Glutamatergic neuron (in vitro differentiated cells): ENCODE data around the gene CKAP2L. TPM values are rescaled to one million over a fixed set of nuclear protein-coding genes. Genes with fewer than 3 reads are reported as not detected.

Experiments
- DNase-seq: peaks from one replicate; pipeline ENCODE4 v3.0.0; 2022
- H3K27ac Mint-ChIP-seq: one replicate; pipeline ENCODE4 v1.8.0; 2020; ENCODE audit warnings: mild to moderate bottlenecking, mixed read lengths, inconsistent platforms; ENCODE audit not compliant: unreplicated experiment
- H3K27me3 Mint-ChIP-seq: one replicate; pipeline ENCODE4 v1.8.0; 2020; ENCODE audit warnings: mild to moderate bottlenecking, moderate library complexity, mixed read lengths, inconsistent platforms; ENCODE audit not compliant: unreplicated experiment
- H3K36me3 Mint-ChIP-seq: one replicate; pipeline ENCODE4 v1.8.0; 2020; ENCODE audit warnings: mild to moderate bottlenecking, mixed read lengths, inconsistent platforms; ENCODE audit not compliant: unreplicated experiment
- H3K4me1 Mint-ChIP-seq: one replicate; pipeline ENCODE4 v1.8.0; 2020; ENCODE audit warnings: mild to moderate bottlenecking, low read depth, mixed read lengths, inconsistent platforms; ENCODE audit not compliant: unreplicated experiment
- H3K4me3 Mint-ChIP-seq: one replicate; pipeline ENCODE4 v1.8.0; 2020; ENCODE audit warnings: mild to moderate bottlenecking, mixed read lengths, inconsistent platforms; ENCODE audit not compliant: unreplicated experiment
- H3K9me3 Mint-ChIP-seq: one replicate; pipeline ENCODE4 v1.8.0; 2020; ENCODE audit warnings: mild to moderate bottlenecking, moderate library complexity, mixed read lengths, inconsistent platforms; ENCODE audit not compliant: unreplicated experiment
- total RNA-seq: library from RNA; stranded (reverse); fragmentation: NEBNext Ultra II Directional; extraction: Animal tissue kit (Norgen Biotek cat#: 25700); gene quantifications from one replicate; pipeline ENCODE4 v1.2.1, GENCODE V29; 2021; ENCODE audit not compliant: unreplicated experiment
- TF ChIP-seq, protein P1 (sequence below): fragments of 200-600 bp; sonication (generic); IDR thresholded peaks from one replicate; pipeline ENCODE4 v1.5.0; 2021; ENCODE audit not compliant: partially characterized antibody, unreplicated experiment

Gene CKAP2L
- total RNA-seq, 1 donor from 2014 or later = 3.3 TPM

DNA sequence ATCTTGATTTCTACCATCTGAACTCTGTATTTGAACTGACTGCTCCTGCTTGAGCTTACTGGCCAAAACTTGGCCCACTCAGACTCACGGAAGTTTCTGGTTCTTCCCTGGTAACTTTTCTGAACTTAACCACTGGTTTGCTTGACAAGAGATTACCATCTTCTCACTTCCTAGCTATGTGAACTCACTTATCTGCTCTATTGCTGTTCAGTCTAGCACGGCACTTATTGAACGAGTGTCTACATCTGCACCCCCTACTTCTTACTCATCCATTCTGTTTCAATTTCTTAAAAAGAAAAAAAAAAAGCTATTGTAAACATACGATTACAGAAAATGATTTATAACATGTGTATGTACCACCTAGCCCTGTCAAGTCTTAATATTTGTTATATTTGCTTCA lies 9.0 kb downstream of the CKAP2L start:
- no peaks in the 10 kb centered on the region for H3K36me3 Mint-ChIP-seq
- H3K4me1 Mint-ChIP-seq = no peaks in the 10 kb centered on the region
- H3K27me3 Mint-ChIP-seq = no peaks in the 10 kb centered on the region
- TF ChIP-seq, protein P1, sequence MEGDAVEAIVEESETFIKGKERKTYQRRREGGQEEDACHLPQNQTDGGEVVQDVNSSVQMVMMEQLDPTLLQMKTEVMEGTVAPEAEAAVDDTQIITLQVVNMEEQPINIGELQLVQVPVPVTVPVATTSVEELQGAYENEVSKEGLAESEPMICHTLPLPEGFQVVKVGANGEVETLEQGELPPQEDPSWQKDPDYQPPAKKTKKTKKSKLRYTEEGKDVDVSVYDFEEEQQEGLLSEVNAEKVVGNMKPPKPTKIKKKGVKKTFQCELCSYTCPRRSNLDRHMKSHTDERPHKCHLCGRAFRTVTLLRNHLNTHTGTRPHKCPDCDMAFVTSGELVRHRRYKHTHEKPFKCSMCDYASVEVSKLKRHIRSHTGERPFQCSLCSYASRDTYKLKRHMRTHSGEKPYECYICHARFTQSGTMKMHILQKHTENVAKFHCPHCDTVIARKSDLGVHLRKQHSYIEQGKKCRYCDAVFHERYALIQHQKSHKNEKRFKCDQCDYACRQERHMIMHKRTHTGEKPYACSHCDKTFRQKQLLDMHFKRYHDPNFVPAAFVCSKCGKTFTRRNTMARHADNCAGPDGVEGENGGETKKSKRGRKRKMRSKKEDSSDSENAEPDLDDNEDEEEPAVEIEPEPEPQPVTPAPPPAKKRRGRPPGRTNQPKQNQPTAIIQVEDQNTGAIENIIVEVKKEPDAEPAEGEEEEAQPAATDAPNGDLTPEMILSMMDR = no peak
- no peak for DNase-seq
- H3K27ac Mint-ChIP-seq = no peak overlapping the region
- no peaks in the 10 kb centered on the region for H3K9me3 Mint-ChIP-seq
- no peak overlapping the region for H3K4me3 Mint-ChIP-seq

- Mint-ChIP-seq H3K36me3 (no peaks in the 10 kb centered on the region), H3K4me1 (peaks cover 3% of the 10 kb centered on the region), H3K27ac (no peak overlapping the region), H3K9me3 (no peaks in the 10 kb centered on the region), H3K4me3 (no peak overlapping the region), H3K27me3 (no peaks in the 10 kb centered on the region)
- TF ChIP-seq, protein P1 = no peak
- DNase-seq = no peak
Observed at GRCh38 chr2:112754564-112754963, 9.8 kb downstream of the CKAP2L start.

DNA sequence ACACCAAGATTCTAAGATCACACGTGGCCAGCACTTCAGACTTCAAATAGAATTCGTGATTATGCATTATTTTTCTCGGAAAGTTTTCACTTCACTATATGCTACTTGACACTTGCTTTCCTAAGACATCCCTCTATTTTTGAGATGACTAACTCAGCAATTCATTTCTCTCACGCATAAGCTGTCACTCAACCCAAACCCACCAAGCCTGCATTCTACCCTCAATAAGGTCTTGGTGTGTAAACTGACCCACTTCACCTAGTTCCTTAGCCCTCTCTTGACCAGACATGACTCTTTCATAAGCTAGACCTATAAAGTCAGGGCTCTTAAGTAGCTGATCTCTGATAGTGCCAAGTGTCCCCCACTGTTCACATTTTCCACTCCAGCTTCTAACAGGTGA lies 11.7 kb downstream of the CKAP2L start:
- TF ChIP-seq, protein P1 = no peak
- Mint-ChIP-seq H3K36me3 (no peaks in the 10 kb centered on the region), H3K4me3 (no peak overlapping the region), H3K27me3 (no peaks in the 10 kb centered on the region), H3K9me3 (no peaks in the 10 kb centered on the region), H3K27ac (no peak overlapping the region), H3K4me1 (peaks cover 3% of the 10 kb centered on the region)
- DNase-seq = no peak

DNA sequence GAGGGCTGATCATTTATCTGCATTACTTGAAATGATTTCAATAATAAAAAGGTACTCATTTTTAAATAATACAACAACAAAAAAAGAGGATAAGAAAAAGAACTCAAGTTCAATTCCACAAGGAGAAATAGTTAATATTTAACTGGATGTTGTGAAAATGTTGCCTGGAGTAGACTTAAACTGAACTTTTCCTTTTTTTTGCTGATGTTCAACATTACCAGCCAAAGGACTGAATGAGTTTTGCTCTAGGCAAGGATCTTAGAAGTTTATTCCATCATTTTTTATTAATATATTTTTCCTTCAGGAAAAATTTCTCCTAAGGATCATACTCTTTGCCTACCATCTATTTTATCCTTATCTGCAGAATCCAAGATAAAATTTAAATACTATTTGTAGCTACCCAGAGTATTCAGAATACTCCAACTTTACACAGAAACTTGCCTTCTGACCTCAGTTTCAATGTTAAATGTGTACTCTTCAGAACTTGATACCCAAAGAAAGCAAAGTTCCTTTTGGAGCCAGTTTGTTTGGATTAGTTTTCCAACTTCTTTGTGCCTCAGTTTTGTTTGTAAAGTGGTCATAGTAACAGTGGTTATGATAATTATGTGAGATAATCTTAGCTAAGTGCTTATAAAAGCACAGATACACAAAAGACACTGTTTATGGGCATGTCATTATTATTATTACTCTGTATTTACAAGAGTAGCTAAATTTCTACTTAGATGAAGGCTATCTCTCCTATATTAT lies 12.8 kb downstream of the CKAP2L start:
- Mint-ChIP-seq H3K36me3 (no peaks in the 10 kb centered on the region), H3K27ac (no peak overlapping the region), H3K4me1 (peaks cover 3% of the 10 kb centered on the region), H3K4me3 (no peak overlapping the region), H3K9me3 (no peaks in the 10 kb centered on the region), H3K27me3 (no peaks in the 10 kb centered on the region)
- TF ChIP-seq, protein P1 = no peak
- no peak for DNase-seq

GRCh38 chr2:112750560-112750843 lies 13.9 kb downstream of the CKAP2L start:
- TF ChIP-seq, protein P1 = no peak
- H3K27ac Mint-ChIP-seq = no peak overlapping the region
- no peaks in the 10 kb centered on the region for H3K27me3 Mint-ChIP-seq
- H3K36me3 Mint-ChIP-seq = no peaks in the 10 kb centered on the region
- no peak overlapping the region for H3K4me3 Mint-ChIP-seq
- peaks cover 3% of the 10 kb centered on the region for H3K4me1 Mint-ChIP-seq
- DNase-seq = no peak
- H3K9me3 Mint-ChIP-seq = no peaks in the 10 kb centered on the region
